H1 (cell line): ENCODE data around the gene UTRN. TPM values are rescaled to one million over a fixed set of nuclear protein-coding genes. Genes with fewer than 3 reads are reported as not detected.

Experiments
- CTCF ChIA-PET: fragments of 300-600 bp; sonication (Branson Sonifier 250); formaldehyde crosslinking; loops from one replicate; lab custom pipeline; 2021; ENCODE audit not compliant: partially characterized antibody; lab: Charles Lee
- POLR2A ChIA-PET: fragments of 300-600 bp; sonication (Branson Sonifier 250); formaldehyde crosslinking; loops from one replicate; lab custom pipeline; 2021; ENCODE audit warnings: inconsistent platforms; ENCODE audit not compliant: partially characterized antibody; lab: Charles Lee
- DNase-seq, 2 experiments: peaks; one replicate each; pipeline versions ENCODE4 v3.0.0 to v3.0.0-alpha.2; 2010 to 2022; ENCODE audit warnings: low spot score in 2 of 2, low read depth in 1 of 2, mixed read lengths in 1 of 2
- FAIRE-seq: peaks from 2 replicates; lab custom pipeline; 2011; peaks lifted over from hg19 to GRCh38; lab: Jason Lieb, UNC
- H2AFZ ChIP-seq: 2 replicates; pipeline ENCODE4 v1.8.1; 2012; ENCODE audit warnings: low read length, inconsistent platforms
- H2AK5ac ChIP-seq: 2 replicates; pipeline ENCODE4 v1.6.1; 2013; ENCODE audit warnings: low read depth, low read length
- H2BK120ac ChIP-seq: replicated peaks from 2 replicates; pipeline ENCODE3; 2013; ENCODE audit warnings: low read depth, low read length, inconsistent platforms
- H2BK12ac ChIP-seq: 2 replicates; pipeline ENCODE4 v1.6.1; 2013; ENCODE audit warnings: low read depth, low read length
- H2BK15ac ChIP-seq: 2 replicates; pipeline ENCODE4 v1.6.1; 2013; ENCODE audit warnings: low read length
- H2BK20ac ChIP-seq: 2 replicates; pipeline ENCODE4 v1.6.1; 2013; ENCODE audit warnings: low read length
- H2BK5ac ChIP-seq: 2 replicates; pipeline ENCODE4 v1.6.1; 2013; ENCODE audit warnings: low read depth, low read length
- H3K14ac ChIP-seq: 2 replicates; pipeline ENCODE4 v1.6.1; 2013; ENCODE audit warnings: inconsistent platforms; ENCODE audit not compliant: insufficient read length
- H3K18ac ChIP-seq: 2 replicates; pipeline ENCODE4 v1.6.1; 2013; ENCODE audit warnings: low read length; ENCODE audit errors: extremely low read depth
- H3K23ac ChIP-seq: 2 replicates; pipeline ENCODE4 v1.6.1; 2013; ENCODE audit warnings: inconsistent platforms; ENCODE audit not compliant: insufficient read length
- H3K23me2 ChIP-seq: 2 replicates; pipeline ENCODE4 v1.6.1; 2013; ENCODE audit warnings: low read depth, low read length
- H3K27ac ChIP-seq: 2 replicates; pipeline ENCODE4 v1.6.1; 2011; ENCODE audit warnings: low read depth, low read length, inconsistent platforms
- H3K27me3 ChIP-seq, 4 experiments: replicated peaks in 1 of 4; 1 replicate in 1 of 4; 2 replicates in 3 of 4; pipeline versions ENCODE4 v1.6.1 to v1.8.1; 2011 to 2013; ENCODE audit warnings: low read length in 3 of 4, mild to moderate bottlenecking in 3 of 4, inconsistent platforms in 2 of 4, mixed read lengths in 2 of 4, moderate library complexity in 1 of 4; ENCODE audit not compliant: control insufficient read depth in 3 of 4, insufficient read depth in 3 of 4; ENCODE audit errors: extremely low read depth in 1 of 4
- H3K36me3 ChIP-seq, 4 experiments: 2 replicates each; pipeline versions ENCODE4 v1.6.1 to v1.8.1; 2011 to 2013; ENCODE audit warnings: mild to moderate bottlenecking in 4 of 4, low read length in 3 of 4, moderate library complexity in 2 of 4, control low read depth in 1 of 4, inconsistent platforms in 1 of 4; ENCODE audit not compliant: insufficient read depth in 4 of 4, control insufficient read depth in 2 of 4
- H3K4ac ChIP-seq: replicated peaks from 2 replicates; pipeline ENCODE3; 2013; ENCODE audit warnings: low read length, low read depth, mixed read lengths, inconsistent platforms; ENCODE audit not compliant: insufficient read length
- H3K4me1 ChIP-seq, 4 experiments: replicated peaks in 1 of 4; 1 replicate in 1 of 4; 2 replicates in 3 of 4; pipeline versions ENCODE4 v1.6.1 to v1.8.1; 2011 to 2013; ENCODE audit warnings: low read length in 3 of 4, inconsistent platforms in 2 of 4, mixed read lengths in 1 of 4; ENCODE audit not compliant: insufficient read depth in 4 of 4, control insufficient read depth in 3 of 4
- H3K4me2 ChIP-seq, 2 experiments: 2 replicates each; pipeline versions ENCODE4 v1.6.1 to v1.8.1; 2011 to 2013; ENCODE audit warnings: low read depth in 2 of 2, low read length in 2 of 2, control low read depth in 1 of 2, inconsistent platforms in 1 of 2, mild to moderate bottlenecking in 1 of 2; ENCODE audit not compliant: insufficient read depth in 1 of 2
- H3K4me3 ChIP-seq, 4 experiments: fragments of 200-600, 300-600 bp in 1 of 4; sonication (generic), shearing (Covaris generic), sonication (Bioruptor Twin) in 1 of 4; 2 replicates each; pipeline versions ENCODE4 v1.5.1 to v1.8.1; 2011 to 2016; ENCODE audit warnings: low read length in 4 of 4, low read depth in 3 of 4, control low read depth in 2 of 4, inconsistent platforms in 2 of 4, mild to moderate bottlenecking in 2 of 4, mixed read lengths in 1 of 4, moderate library complexity in 1 of 4; ENCODE audit not compliant: insufficient read depth in 2 of 4; ENCODE audit errors: extremely low read depth in 1 of 4
- H3K56ac ChIP-seq: replicated peaks from 2 replicates; pipeline ENCODE3; 2013; ENCODE audit warnings: low read depth, mild to moderate bottlenecking, mixed read lengths, low read length, inconsistent platforms; ENCODE audit not compliant: insufficient read length
- H3K79me1 ChIP-seq: 2 replicates; pipeline ENCODE4 v1.6.1; 2013; ENCODE audit warnings: low read depth, low read length, control low read depth
- H3K79me2 ChIP-seq, 2 experiments: 2 replicates each; pipeline versions ENCODE4 v1.6.1 to v1.8.1; 2012 to 2013; ENCODE audit warnings: low read length in 2 of 2, mild to moderate bottlenecking in 2 of 2, inconsistent platforms in 1 of 2; ENCODE audit not compliant: insufficient read depth in 2 of 2, control insufficient read depth in 1 of 2
- H3K9ac ChIP-seq, 4 experiments: replicated peaks in 1 of 4; 1 replicate in 1 of 4; 2 replicates in 3 of 4; pipeline versions ENCODE4 v1.6.1 to v1.8.1; 2011 to 2013; ENCODE audit warnings: low read depth in 3 of 4, low read length in 3 of 4, control low read depth in 2 of 4, mild to moderate bottlenecking in 2 of 4, moderate library complexity in 2 of 4, inconsistent platforms in 1 of 4; ENCODE audit errors: extremely low read depth in 1 of 4
- H3K9me3 ChIP-seq, 2 experiments: 2 replicates each; pipeline versions ENCODE4 v1.6.1 to v1.8.1; 2012 to 2013; ENCODE audit warnings: mild to moderate bottlenecking in 2 of 2, moderate library complexity in 2 of 2, control low read depth in 1 of 2, inconsistent platforms in 1 of 2, low read depth in 1 of 2, low read length in 1 of 2, mixed read lengths in 1 of 2; ENCODE audit not compliant: insufficient read depth in 2 of 2
- H4K20me1 ChIP-seq, 2 experiments: replicated peaks in 1 of 2; 2 replicates each; pipeline versions ENCODE3 to v1.8.1; 2011 to 2013; ENCODE audit warnings: inconsistent platforms in 2 of 2, low read length in 2 of 2, mild to moderate bottlenecking in 1 of 2; ENCODE audit not compliant: insufficient read depth in 2 of 2, control insufficient read depth in 1 of 2
- H4K5ac ChIP-seq: 2 replicates; pipeline ENCODE4 v1.6.1; 2013; ENCODE audit warnings: low read length, low read depth, mixed read lengths, inconsistent platforms; ENCODE audit not compliant: insufficient read length
- H4K8ac ChIP-seq: 2 replicates; pipeline ENCODE4 v1.8.0; 2013; ENCODE audit warnings: mild to moderate bottlenecking, moderate library complexity, low read length, inconsistent platforms; ENCODE audit not compliant: insufficient read depth; ENCODE audit errors: extremely low read depth
- H4K91ac ChIP-seq: replicated peaks from 2 replicates; pipeline ENCODE3; 2013; ENCODE audit warnings: low read length, mixed read lengths, inconsistent platforms; ENCODE audit not compliant: insufficient read length
- BCL11A ChIP-seq, 2 experiments: IDR thresholded peaks; one replicate each; pipeline ENCODE4 v1.6.1; 2011; ENCODE audit warnings: low read depth in 2 of 2, low read length in 2 of 2, mild to moderate bottlenecking in 2 of 2
- CTBP2 ChIP-seq: IDR thresholded peaks from 2 replicates; pipeline ENCODE4 v1.7.0; 2011; ENCODE audit warnings: borderline replicate concordance, mild to moderate bottlenecking, moderate library complexity, mixed read lengths, low read length; ENCODE audit not compliant: insufficient read depth, insufficient read length
- JUN ChIP-seq: IDR thresholded peaks from 2 replicates; pipeline ENCODE4 v1.6.1; 2011; ENCODE audit warnings: low read depth, mild to moderate bottlenecking, improper control_type of control experiment, low read length
- PHF8 ChIP-seq: fragments of 200-600 bp; sonication (generic); conservative IDR thresholded peaks from 2 replicates; pipeline ENCODE4 v1.7.1; 2012; ENCODE audit warnings: low read depth, mild to moderate bottlenecking, inconsistent platforms, low read length, moderate library complexity
- POLR2A ChIP-seq, 2 experiments: IDR thresholded peaks; 1 replicate in 1 of 2; 2 replicates in 1 of 2; pipeline ENCODE4 v1.6.1; 2011; ENCODE audit warnings: low read depth in 2 of 2, low read length in 2 of 2, mild to moderate bottlenecking in 2 of 2; ENCODE audit errors: control extremely low read depth in 1 of 2
- POLR2AphosphoS5 ChIP-seq: IDR thresholded peaks from 2 replicates; pipeline ENCODE4 v1.6.1; 2011; ENCODE audit warnings: low read depth, low read length
- POU5F1 ChIP-seq: IDR thresholded peaks from 2 replicates; pipeline ENCODE4 v1.6.1; 2011; ENCODE audit warnings: low read depth, mild to moderate bottlenecking, low read length, moderate library complexity
- RFX5 ChIP-seq: IDR thresholded peaks from 2 replicates; pipeline ENCODE4 v1.6.1; 2011; ENCODE audit warnings: low read depth, low read length, improper control_type of control experiment, borderline replicate concordance
- SP1 ChIP-seq: IDR thresholded peaks from 2 replicates; pipeline ENCODE4 v1.6.1; 2011; ENCODE audit warnings: low read depth, low read length
- SP2 ChIP-seq: IDR thresholded peaks from 2 replicates; pipeline ENCODE4 v1.6.1; 2012; ENCODE audit warnings: mild to moderate bottlenecking, low read length, inconsistent platforms
- SP4 ChIP-seq: IDR thresholded peaks from 2 replicates; pipeline ENCODE4 v1.6.1; 2012; ENCODE audit warnings: low read length, inconsistent platforms
- SUZ12 ChIP-seq: fragments of 200-600 bp; sonication (generic); IDR thresholded peaks from 2 replicates; pipeline ENCODE4 v1.6.1; 2012; ENCODE audit warnings: mild to moderate bottlenecking, inconsistent platforms, low read length, moderate library complexity, mixed read lengths
- WGBS, 2 experiments: shearing (Covaris generic) in 1 of 2; methylation state at CpG; one replicate each; pipeline versions ENCODE4 v1.1.6 to v1.1.7; 2013 to 2015; ENCODE audit warnings: low lambda C conversion rate in 2 of 2, mixed read lengths in 2 of 2, inconsistent platforms in 1 of 2, low coverage in 1 of 2, missing lambda C conversion rate in 1 of 2; ENCODE audit not compliant: insufficient replicate concordance in 2 of 2, insufficient coverage in 1 of 2, insufficient read length in 1 of 2; ENCODE audit errors: extremely low coverage in 1 of 2, missing lambda C conversion rate in 1 of 2; 5-methylcytosine and 5-hydroxymethylcytosine counted together
- polyA plus RNA-seq, 7 experiments: library from polyadenylated mRNA; depleted of rRNA in 3 of 7; stranded (reverse) in 5 of 7; unstranded in 2 of 7; fragments of >200 nt in 5 of 7; fragments of 200-250 nt in 2 of 7; gene quantifications; 1 replicate in 5 of 7; 2 replicates in 1 of 7; 4 replicates in 1 of 7; pipeline versions ENCODE4 v1.2.1 to v1.2.3, GENCODE V29; 2011 to 2013; ENCODE audit warnings: missing spikeins in 2 of 7, mixed read lengths in 2 of 7
- total RNA-seq: library from RNA; stranded (reverse); fragmentation: NEBNext Ultra II Directional; extraction: Animal tissue kit (Norgen Biotek cat#: 25700); gene quantifications from 2 replicates; pipeline ENCODE4 v1.2.1, GENCODE V29; 2021
- TF ChIP-seq, protein P1 (sequence below): IDR thresholded peaks from 2 replicates; pipeline ENCODE4 v1.6.1; 2012; ENCODE audit warnings: low read length, inconsistent platforms

The UTRN gene
- total and polyA plus RNA-seq, 2 of the 8 experiments (the other 6 are each of a cell fraction or from before 2014, with no cell fraction given) = 25.0 to 112 TPM

DNA sequence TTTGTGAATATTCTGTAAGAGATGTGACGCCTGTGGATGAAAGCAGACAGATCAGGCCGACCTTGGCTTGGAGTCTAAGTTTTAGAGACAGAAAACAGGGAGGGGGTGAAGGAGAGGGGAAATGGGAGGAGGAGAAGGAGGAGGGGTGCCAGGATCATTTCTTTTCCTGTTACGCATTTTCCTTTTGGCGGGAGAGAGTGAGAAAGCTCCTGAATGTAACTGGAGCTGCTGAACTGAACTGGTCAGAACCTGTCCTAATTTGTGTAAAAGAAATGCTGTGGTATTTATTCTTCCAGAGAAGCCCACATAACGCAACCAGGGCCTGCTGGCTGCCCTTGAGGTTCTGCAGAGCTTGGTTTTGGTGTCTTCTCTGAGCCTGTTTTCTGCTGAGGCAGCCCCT is 41.9 kb downstream of the UTRN start:
- H2BK12ac ChIP-seq = peak overlapping the region; percentile 55; the same call in 1 of the 2 replicates
- no peak overlapping the region for H4K8ac ChIP-seq
- H2BK15ac ChIP-seq = no peak overlapping the region
- DNase-seq = no peak
- H3K23me2 ChIP-seq = no peaks in the 10 kb centered on the region; the same call in 1 of the 2 replicates
- no peak overlapping the region for H3K4me3 ChIP-seq
- peak overlapping the region; percentile 30 for H2BK5ac ChIP-seq
- H3K4me1 ChIP-seq = peaks cover 6 to 35% (median 33%) of the 10 kb centered on the region in 4 experiments
- H3K9me3 ChIP-seq = no peaks in the 10 kb centered on the region
- no peak overlapping the region for H4K91ac ChIP-seq
- CTCF ChIA-PET = interaction anchor here (0.9 to 1.2 kb wide), 2 partner anchors 11 to 188 kb away, joined by 3 to 4 read pairs; no protein-coding TSS in a partner anchor
- H4K20me1 ChIP-seq = no peaks in the 10 kb centered on the region
- no peaks in the 10 kb centered on the region for H3K27me3 ChIP-seq
- no peak for FAIRE-seq
- POLR2A ChIA-PET = interaction anchor here (1.0 to 1.4 kb wide), 4 partner anchors 13 to 35 kb away, joined by 3 to 5 read pairs (median 3); no protein-coding TSS in a partner anchor
- no peak overlapping the region for H3K23ac ChIP-seq
- peak overlapping the region; percentile 40; the same call in 1 of the 2 replicates for H2AK5ac ChIP-seq
- H3K36me3 ChIP-seq = no peaks in the 10 kb centered on the region
- H3K79me1 ChIP-seq = no peaks in the 10 kb centered on the region
- WGBS, 2 experiments = 70% methylated on average over 5 of the region's 5 CpGs; no CpG with 5 or more reads in 1 of the 2 experiments
- H3K18ac ChIP-seq = peak overlapping the region; percentile 72; the same call in 1 of the 2 replicates
- peak overlapping the region; percentile 4 to 26; a peak in 2 of 4 replicates for H3K4me2 ChIP-seq
- H2BK20ac ChIP-seq = no peak overlapping the region
- no peak overlapping the region for H3K27ac ChIP-seq
- H2BK120ac ChIP-seq = no peak overlapping the region
- H3K56ac ChIP-seq = no peak overlapping the region
- no peak overlapping the region for H2AFZ ChIP-seq
- H3K4ac ChIP-seq = no peak overlapping the region
- H3K79me2 ChIP-seq = peaks cover 0 to 41% of the 10 kb centered on the region in 2 experiments; a peak in 3 of 4 replicates
- H4K5ac ChIP-seq = no peak overlapping the region
- H3K9ac ChIP-seq = no peak overlapping the region
- H3K14ac ChIP-seq = no peak overlapping the region
- TF ChIP-seq SUZ12 = no peak
- no peak for TF ChIP-seq RFX5
- no peak for TF ChIP-seq PHF8
- no peak for TF ChIP-seq POLR2AphosphoS5
- TF ChIP-seq, protein P1, sequence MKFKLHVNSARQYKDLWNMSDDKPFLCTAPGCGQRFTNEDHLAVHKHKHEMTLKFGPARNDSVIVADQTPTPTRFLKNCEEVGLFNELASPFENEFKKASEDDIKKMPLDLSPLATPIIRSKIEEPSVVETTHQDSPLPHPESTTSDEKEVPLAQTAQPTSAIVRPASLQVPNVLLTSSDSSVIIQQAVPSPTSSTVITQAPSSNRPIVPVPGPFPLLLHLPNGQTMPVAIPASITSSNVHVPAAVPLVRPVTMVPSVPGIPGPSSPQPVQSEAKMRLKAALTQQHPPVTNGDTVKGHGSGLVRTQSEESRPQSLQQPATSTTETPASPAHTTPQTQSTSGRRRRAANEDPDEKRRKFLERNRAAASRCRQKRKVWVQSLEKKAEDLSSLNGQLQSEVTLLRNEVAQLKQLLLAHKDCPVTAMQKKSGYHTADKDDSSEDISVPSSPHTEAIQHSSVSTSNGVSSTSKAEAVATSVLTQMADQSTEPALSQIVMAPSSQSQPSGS = no peak
- no peak for TF ChIP-seq SP1
- TF ChIP-seq SP2 = no peak
- TF ChIP-seq POU5F1 = no peak
- no peak for TF ChIP-seq BCL11A (IDR thresholded peaks at IDR 0.05; ENCODE audit: low read depth in 2 of 2, low read length in 2 of 2)
- no peak for TF ChIP-seq JUN
- TF ChIP-seq CTBP2 = no peak
- no peak for TF ChIP-seq POLR2A (IDR thresholded peaks at IDR 0.05; ENCODE audit: control extremely low read depth in 1 of 2, low read depth in 2 of 2, low read length in 2 of 2)
- no peak for TF ChIP-seq SP4
